GM18526 (cell line): ENCODE data around the gene DUSP28.

Experiments used
- POLR2A ChIP-seq: IDR thresholded peaks from 3 replicates; pipeline ENCODE4 v1.6.1; 2011; ENCODE audit not compliant: insufficient read length; ENCODE audit errors: extremely low read depth

Gene DUSP28

DNA sequence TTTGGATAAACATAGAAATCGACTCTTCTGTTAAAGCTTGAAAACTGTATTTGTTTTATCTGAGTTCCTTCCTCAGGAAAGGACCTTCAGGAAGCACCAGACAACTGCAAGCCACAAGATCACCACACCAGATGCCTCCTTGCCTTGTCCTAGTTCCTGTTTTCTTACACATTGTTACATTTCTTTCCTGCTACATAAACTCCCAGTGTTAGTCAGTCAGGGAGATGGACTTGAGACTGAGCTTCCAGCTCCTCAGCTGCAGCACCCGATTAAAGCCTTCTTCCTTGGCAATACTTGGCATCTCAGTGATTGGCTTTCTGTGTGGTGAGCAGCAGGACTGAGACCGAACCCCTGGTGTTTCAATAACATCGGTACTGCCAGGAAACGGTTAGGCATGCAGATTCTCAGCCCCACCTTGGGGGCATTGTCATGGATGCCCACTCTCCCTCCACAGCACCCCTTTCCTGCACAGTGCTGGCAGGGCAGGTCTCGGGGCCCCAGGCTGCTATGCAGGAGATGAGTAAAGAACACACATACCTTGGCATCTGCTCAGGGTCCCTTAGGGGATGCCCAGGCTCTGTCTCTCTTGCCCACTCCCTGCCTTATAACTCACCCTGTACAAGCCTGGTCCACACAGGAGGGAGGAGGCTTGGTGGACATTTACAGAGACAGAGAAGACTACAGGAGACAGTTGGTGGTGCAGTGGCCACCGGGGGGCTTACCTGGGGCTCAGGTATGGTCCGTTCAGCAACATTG is 35.0 kb upstream of the DUSP28 start:
- no peak for TF ChIP-seq POLR2A

DNA sequence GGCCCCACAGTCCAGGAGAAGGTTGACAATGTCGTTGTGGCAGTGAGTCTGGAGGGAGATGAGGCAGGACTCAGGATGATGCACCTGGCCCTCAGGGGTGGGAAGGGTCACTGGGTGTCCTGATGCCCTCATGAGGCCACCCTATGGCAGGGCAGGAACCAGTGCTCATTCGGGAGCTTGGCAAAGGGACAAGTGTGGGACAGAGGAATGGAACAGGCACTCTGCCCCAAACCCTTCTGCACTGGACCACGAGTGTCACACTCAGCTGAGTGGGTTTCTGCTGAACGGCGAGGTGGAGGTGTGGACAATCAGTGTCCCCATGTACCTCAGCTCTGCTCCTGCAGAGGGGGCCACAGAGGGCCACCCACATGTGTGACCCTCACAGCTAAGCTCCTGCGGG is 34.4 kb upstream of the DUSP28 start:
- no peak for TF ChIP-seq POLR2A

GRCh38 chr2:240526521-240526920 is 33.6 kb upstream of the DUSP28 start:
- no peak for TF ChIP-seq POLR2A

- no peak for TF ChIP-seq POLR2A
These were observed 32.9 kb upstream of the DUSP28 start for GRCh38 chr2:240527153-240527750.

DNA sequence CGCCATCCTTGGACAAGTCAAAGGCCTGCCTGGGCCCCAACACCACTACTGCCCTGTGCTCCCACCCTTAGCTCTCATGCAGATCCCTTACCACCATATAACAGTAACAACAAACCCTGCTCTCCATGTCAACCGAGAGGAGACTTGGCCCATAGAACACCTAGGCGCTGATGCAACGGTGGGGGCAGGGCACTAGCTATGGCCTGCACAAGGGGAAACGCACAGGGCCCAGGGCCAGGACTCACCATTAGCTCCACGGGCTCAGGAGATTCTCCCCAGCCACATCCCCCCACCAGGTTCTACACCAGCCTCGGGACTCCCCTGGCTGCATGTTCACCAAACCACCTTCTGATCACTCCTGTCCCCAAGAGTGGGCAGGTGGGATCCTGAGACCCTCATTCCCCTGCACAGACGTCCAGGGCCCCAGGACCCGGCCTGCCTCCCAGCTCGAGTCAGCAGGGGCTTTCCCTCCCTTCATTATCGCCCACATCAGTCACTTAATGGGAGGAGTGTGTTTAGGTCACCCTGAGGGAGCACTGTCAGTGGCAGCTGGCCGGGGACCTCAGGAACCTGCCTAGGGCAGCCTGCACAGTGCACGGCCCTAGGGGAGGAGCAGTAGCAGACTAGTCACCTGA is 31.6 kb upstream of the DUSP28 start:
- no peak for TF ChIP-seq POLR2A

DNA sequence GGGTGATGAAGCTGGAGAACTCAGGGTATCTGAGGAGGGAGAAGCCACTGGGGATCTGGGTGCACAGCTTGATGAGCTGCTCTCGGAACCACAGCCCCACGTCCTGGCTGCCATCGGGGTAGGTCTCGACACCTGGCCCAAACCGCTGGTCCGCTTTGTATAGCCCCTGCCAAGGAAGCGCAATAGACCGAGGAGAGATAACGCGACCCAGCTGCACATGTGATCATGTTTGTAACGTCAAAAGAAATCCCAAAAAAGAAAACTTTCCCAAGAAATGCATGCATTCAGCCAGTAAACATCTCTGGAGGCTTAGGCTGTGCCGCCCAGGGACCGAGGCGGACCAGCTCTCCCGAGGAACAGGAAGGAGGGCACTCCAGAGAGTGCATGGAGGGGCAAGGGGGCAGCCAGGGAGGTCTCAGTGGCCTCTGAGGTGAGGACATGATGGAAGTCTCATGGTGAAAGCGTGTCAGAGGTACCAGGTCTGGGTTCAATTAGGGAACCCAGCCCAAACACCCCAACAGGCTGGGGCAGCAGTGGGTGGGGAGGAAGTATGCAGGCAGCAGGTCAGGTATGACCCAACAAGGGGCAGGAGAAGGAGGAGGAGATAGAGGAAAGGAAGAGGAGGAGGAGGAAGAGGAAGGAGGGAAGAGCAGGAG is 30.7 kb upstream of the DUSP28 start:
- no peak for TF ChIP-seq POLR2A

DNA sequence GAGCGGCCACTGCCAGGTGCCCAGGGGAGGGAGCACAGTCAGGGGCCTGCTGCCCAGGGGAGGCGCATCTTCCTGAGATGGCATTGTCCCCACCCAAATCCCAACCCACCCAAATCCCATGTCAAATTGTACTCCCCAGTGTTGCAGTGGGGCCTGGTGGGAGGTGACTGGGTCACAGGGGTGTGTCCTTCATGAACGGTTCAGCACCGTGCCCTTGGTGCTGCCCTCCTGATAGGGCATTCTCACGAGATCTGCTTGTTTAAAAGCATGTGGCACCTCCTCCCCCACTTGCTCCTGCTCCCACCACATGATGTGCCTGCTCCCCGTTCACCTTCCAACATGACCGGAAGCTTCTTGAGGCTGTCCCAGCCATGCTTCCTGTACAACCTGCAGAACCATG is 30.0 kb upstream of the DUSP28 start:
- no peak for TF ChIP-seq POLR2A

GRCh38 chr2:240531038-240531437 is 29.1 kb upstream of the DUSP28 start:
- TF ChIP-seq POLR2A, result no peak

- TF ChIP-seq POLR2A, result no peak
These were observed 28.0 kb upstream of the DUSP28 start for GRCh38 chr2:240532031-240532775.

DNA sequence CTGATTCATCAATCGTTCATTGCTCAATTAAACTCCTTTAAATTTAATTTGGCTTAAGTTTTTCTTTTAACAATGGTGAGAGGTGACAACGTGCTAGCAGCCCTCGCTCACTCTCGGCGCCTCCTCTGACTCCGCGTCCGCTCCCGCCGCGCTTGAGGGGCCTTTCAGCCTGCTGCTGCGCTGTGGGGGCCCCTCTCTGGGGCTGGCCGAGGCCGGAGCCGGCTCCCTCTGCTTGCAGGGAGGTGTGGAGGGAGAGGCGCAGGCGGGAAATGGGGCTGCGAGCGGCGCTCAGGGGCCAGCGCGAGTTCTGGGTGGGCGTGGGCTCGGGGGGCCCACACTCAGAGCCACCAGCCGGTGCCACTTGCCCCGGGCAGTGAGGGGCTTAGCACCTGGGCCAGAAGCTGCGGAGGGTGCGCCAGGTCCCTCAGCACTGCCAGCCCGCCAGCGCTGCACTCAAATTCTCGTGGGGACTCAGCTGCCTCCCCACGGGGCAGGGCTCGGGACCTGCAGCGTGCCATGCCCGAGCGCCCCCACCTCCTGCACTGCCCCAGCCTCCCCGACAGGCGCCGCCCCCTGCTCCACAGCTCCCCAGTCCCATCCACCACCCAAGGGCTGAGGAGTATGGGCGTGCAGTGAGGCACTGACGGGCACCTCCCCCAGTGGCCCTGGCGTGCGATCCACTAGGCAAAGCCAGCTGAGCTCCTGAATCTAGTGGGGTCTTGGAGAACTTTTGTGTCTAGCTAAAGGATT is 22.0 kb upstream of the DUSP28 start:
- TF ChIP-seq POLR2A, result no peak

DNA sequence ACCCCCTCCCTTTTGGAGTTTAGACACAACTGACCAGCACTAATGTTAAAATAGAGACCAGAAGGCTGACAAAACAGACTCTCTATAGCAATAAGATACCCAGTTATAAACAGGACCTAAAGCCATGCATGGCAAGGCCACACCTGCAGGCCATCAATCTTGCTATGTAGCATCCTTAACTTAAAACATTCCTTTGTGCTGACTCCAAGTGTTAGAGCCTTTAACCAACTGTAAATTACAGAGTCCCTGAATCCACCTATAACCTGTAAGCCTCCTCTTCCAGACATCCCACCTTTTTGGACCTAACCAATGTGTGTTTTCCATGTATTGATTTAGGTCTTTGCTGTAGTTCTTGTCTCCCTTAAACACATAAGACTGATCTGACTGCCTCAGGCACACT is 20.3 kb upstream of the DUSP28 start:
- no peak for TF ChIP-seq POLR2A

DNA sequence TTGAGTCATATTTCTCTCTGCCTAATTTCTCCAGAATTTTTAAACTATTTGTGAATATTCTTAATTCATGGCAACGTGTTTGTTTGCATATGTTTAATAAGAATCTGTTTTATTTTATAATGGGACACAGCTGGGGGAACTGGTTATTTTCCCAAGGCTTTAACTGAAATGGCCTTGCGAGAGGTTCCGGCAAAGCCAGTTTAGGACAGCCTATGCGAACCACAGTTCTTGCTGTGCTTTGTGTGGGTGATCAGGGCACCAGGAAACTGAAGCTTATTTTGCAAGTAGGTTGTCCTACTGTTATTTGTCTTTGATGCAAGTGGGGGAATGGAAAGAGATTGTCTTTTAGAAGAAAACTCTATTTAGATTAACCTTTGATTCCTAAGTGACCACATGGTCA is 8.9 kb upstream of the DUSP28 start:
- TF ChIP-seq POLR2A, result no peak

DNA sequence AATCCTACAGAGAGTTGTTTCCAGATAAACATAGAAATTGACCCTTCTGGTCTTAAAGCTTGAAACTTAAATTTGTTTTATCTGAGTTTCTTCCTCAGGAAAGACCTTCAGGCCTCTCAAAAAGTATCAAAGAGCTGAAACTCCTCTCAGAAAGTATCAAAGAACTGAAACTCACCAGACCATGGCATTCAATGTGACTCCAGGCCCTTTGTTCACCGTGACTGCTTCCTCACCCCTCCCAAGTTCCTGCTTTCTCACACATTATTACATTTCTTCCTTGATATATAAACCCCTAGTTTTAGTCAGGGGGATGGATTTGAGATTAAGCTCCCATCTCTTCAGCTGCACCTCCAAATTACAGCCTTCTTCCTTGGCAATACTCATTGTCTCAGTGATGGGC is 8.3 kb upstream of the DUSP28 start:
- TF ChIP-seq POLR2A, result no peak

DNA sequence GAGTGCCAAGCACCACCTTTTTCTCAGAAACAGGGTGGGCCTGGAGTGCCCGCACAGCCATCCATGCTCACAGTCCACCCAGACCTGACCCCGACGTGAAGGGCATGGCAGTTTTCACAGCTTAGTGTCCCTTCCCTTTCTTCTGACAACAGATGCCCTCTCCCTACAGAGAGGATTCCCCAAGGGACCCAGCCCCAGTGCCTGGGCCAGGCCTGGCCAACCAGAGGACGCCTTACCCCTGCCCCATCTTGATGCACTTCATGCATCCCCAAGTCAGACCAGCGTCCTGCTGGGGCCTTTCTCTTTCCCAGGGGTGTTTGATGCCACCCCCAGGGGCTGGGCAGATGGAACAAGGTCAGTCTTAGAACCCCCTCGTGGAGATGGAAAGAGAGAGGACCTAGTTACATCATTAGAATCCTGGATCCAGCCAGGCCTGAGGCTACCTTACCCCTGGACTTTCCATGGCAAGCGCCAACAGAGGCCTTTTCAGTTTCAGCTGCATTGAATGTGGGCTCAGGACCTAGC is 6.1 kb upstream of the DUSP28 start:
- no peak for TF ChIP-seq POLR2A

GRCh38 chr2:240554767-240555493 is 5.2 kb upstream of the DUSP28 start:
- TF ChIP-seq POLR2A, result no peak
